HG03520 (cell line): Measurements from ENCODE around the gene KHK.

ENCODE experiments used
- ATAC-seq: cut with Tn5 transposase; IDR thresholded peaks from one replicate; pipeline ENCODE4 v1.9.1; 2021; ENCODE audit warnings: mild to moderate bottlenecking, moderate library complexity; ENCODE audit not compliant: unreplicated experiment

The KHK gene

DNA sequence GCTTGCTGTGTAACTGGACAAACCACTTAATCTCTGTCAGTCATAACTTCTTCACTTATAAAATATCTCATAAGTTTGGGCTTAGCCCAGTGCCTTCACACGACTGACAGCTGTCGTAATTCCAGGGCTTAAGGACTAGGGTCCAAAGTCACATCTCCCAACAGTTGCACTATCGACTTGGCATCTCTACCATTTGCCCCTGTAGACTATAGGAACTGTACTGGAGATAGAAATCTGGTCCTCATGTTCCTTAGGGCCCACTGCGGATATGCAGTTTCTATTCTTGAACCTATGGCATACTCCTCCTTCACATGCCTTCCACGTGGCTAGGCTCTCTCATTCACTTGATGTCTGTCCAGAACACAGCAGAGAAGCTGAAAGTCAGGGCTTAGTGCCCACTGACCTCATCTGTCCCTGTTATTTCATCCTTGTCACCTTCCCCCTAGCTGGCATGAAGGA, 39.7 kb downstream of the KHK start:
- ATAC-seq, result no peak

DNA sequence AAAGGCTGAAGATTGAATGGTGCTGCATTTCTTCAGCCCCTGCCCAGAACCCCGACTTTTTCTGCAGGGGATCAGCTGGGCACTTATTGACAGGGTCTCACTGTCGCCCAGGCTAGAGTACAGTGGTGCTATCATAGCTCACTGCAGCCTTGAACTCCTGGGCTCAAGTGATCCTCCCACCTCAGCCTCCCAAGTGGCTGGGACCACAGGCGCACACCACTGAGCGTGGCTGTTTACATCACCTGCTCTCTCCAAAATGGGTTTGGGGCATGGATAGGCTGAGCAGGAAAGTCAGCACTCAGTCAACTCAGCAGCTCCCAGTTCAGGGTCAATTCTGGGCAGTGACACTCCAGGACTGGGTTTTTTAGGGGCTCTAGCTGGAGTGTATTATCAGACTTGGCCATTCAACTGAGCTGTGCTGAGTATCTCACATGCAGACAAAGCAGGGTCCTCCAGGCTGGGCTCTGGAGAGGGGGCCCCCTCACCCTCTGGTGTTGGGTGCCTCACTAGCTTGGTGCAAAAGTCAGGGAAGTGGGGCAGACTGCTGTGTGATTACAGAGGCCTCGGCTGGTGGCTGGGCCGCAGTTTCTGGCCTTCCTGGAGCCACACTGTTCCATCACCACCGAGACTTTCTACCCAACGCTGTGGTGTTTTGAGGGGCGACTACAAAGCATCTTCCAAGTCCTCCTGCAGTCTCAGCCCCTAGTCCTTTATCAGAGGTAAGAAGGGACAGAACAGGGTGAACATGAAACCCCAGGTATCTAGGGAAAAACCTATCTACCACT, 41.5 kb downstream of the KHK start:
- no peak for ATAC-seq

DNA sequence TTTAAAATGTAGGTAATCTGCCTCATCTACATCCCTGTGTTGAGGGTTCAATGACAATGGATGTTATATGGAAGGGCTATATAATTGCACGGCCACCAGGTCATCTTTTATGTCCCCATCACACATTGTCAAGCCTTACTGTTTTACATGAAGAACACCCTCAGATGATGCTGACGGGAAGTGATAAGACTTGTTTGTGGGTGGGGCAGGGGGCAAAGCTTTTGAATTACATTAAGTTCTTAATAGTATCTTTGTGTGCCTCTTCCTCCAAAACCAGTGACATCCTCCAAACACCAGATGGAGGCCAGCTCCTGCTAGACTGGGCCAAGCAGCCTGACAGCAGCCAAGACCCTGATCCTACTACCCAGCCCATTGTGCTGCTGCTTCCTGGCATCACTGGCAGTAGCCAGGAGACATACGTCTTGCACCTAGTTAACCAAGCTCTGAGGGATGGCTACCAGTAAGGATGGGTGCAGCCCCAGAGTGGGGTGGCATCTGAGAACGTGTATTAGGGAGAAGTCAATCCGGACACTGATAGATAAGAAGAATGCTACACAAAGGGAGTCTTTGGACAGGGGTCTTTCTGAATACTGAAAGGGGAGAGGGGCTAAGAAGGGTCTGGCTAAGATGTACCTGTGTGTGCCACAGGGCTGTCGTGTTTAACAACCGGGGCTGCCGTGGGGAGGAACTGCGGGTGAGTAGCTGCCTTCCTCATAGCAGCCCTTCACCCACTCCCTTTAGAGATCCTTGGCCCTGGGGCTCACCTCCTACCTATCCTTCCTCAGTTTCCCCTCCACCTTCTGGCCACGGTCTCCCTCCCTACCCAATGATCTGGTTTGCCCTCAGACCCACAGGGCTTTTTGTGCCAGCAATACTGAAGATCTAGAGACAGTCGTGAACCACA, 42.3 kb downstream of the KHK start:
- no peak for ATAC-seq

DNA sequence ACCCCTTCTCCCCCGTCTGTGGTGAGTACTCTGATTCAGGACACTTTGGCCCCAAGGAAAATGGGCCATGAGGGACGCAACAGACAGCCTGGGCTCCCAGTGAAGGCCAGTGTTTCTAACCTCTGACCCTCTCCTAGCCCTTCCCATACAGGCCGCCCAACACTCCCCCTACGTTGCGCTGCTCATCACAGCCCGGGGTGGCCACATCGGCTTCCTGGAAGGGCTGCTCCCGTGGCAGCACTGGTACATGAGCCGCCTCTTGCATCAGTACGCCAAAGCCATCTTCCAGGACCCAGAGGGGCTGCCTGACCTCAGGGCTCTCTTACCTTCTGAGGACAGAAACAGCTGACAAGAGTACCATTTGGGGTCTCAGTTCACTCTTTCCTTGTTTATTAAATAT, 43.8 kb downstream of the KHK start:
- ATAC-seq, result no peak

DNA sequence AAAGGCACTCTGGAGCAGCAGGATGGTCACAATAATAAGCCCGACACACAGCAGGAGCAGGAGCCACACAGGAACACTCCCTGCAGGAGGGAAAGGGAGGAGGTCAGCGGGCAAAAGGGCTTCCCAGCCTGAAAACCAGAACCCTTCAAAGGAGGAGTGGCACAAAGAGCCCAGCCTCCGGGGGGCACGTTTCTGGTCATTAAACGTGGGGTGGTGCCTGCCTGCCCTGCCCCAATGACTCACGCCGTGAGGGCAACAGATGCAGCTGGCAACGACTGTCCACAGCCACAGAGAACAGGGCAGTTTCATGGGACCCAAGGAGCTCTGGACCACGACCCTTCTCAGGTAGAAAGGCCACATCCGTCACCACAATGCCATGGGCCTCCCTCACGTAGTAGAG, 44.9 kb downstream of the KHK start:
- no peak for ATAC-seq

DNA sequence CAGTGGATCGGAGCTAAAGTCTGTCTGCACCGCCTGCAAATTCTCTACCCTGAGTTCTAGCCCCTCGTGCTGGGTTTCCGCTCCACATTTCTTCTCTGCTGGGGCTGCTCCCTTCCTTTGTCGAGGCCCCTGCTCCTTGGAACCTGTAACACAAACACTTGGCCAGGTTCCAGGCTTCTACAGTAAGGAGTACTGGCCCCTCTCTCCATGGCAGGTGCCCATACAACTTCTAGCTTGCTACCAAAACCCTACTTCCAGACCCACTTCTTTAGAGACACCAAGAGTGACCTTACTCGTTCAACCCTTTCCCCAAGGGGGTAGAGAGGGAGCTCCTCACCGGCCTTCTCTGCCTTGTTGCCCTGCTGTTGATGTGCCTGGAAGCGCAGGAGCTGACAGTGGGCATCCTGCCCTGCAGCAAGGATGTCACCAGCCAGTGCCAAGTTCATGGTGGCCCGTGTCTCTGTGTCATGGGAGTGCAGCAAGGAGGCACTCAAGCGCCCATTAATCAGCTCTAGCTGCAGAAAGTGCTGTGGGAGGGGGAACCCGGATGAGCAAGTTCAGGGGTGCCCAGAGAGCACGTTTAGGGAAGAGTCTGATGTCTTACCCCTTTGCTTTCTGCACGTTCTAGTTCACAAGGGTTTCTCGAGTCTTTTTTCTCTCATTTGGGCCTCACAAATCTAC, 46.8 kb downstream of the KHK start:
- no peak for ATAC-seq

DNA sequence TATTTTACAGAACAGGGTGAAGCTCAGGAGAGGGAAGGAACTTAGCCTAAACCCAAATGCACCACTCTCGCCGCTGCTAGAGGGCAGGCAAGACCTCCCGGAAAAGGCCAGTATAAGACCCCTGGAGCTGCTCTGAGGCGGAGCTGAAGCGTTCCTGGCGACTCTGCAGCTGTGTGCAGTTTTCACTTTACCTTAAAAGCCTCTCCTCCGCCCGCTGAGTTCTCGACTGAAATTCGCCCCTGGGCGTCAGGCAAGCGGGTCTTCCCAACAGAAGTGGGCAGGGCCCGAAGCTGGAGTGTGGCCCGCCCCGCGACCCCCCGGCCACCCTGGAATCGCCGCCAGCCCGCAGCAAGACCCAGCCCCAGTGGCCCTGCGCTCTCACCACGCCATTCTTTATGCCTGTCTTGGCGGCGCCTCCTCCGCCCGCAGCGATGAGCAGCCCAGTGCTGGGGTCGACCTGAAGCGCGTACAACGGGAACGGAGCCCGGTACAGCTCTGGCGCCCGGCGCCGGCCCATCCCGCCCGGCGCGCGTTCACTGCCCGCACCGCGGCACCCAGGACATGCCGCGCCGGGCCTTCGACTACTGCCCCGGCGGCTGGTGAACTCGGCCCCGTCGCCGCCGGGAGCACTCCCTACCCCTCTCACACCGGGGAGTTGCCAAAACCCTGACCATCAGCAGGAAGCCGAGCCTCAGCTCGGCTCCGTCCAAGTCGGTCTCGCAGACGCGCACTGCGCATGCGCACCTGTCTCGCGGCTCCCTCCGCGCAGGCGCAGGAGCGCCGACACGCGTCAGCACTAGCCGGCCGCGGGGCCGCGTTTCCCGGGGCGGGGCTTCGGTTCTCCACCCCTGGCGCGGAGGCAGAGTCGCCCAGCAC, 47.6 kb downstream of the KHK start, which contains the start of gene PREB:
TSS of gene PREB (minus strand) at position 732 of the 876 bp plus-strand sequence. CDS start at position 517, 215 bp downstream.
- ATAC-seq, result peak; percentile 76

DNA sequence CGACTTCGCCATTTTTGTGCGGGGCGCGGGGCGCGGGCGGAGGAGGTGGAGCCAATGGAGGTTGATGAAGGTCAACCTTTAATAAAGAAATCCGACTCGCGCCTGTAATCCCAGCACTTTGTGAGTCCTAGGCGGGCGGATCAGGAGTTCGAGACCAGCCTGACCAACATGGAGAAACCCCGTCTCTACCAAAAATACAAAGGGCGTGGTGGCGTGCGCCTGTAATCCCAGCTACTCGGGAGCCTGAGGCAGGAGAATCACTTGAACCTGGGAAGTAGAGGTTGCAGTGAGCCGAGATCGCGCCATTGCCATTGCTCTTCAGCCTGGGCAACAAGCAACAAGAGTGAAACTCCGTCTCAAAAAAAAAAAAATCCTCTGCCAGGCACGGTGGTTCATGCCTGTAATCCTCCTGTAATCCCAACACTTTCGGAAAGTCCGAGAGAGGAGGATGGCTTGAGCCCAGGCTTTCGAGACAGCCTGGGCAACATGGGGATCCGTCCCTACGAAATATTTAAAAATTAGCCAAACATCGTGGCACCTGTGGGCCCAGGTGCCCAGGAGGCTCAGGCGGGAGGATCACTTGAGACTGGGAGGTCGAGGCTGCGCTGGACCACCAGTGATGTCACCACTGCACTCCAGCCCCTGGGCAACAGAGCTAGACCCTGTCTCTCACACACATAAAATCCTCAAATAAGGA, 48.4 kb downstream of the KHK start:
- no peak for ATAC-seq

DNA sequence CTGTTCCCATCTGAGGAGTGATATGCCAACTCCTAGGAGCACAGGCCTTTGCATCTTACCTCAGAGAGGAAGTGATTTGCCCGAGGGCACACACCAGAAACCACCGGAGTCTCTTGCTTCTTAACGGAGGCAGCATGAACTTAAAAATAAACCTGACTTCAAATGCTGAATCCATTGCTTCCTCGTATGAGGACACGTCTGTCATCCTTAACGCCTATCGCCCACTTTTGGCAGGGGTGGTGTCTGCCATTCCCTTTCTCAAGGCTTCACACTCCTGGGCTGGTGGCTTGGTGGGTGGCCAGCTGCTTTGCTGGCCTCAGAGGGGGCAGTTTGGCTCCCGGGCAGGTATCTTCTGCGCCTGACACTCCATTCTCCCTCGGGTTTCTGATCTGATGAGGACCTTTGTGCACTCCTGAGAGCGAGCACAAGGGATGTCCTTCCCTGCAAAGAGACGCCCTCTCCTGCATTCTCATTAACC, 48.9 kb downstream of the KHK start:
- no peak for ATAC-seq

DNA sequence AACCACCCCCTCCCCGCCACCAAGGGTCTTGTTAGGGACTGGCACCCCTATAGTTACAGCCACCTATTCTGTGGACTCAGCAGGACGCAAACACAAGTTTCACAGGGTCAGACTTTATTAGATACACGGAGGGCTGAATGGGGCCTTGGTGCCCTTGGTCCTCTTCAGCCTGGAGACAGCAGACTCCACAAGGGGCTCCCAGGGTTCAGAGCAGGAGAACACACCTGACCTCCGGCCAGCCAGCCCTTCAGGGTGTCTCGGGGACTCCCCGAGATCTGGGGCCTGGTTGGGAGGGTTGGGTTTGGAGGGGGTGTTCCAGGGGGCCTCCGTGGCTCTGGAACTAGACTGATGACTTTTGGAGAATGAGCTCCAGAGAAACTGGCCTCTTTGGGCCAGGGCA, 50.2 kb downstream of the KHK start:
- ATAC-seq, result no peak

DNA sequence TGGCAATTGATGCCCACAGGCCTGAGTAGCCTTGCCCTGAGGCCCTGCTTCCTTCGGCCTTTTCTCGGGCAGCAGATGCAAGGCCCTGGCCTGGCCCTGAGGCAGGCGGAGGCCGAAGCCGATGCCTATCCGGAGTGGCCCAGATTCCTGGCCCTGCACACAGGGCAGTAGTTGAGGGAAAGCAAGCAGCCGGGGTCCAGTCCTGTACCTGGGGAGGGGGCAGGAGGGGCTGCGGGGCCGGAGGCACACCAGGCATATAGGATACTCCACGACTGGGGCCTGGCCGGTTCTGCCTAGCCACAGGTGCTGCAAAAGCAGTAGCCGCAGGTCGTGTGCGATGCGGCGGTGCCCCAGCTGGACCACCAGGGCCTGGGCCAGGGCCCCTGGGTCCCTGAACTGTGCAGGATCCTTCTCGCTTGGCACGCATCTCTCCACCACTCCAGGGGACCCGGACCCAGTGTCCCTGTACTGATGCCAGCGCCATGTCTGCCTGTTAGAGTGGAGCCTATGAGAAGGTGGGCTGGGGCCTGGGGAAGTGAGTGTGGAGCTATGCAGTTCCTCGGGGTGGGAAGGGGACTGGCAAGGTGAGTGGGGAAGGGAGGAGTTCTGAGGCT, 50.9 kb downstream of the KHK start:
- ATAC-seq, result no peak

DNA sequence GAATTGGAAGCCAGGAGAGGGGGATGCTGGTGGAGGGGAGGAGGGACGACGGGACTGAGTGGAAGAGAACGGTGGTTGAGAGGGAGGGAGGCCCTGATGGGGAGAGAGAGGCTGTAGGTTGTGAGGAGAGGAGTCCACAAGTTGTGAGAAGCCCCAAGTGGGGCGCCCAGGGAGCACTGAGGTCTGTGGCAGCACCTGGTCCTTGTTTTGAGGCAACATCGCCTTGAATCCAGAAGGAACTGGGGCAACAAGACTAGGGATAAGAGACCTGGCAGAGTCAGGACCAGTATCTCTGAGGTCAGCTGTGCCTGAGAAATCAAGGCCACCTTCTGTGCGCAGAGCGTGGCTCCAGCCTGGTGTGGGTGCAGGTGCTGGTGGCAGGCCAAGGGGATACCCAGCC, 51.5 kb downstream of the KHK start:
- ATAC-seq, result no peak

DNA sequence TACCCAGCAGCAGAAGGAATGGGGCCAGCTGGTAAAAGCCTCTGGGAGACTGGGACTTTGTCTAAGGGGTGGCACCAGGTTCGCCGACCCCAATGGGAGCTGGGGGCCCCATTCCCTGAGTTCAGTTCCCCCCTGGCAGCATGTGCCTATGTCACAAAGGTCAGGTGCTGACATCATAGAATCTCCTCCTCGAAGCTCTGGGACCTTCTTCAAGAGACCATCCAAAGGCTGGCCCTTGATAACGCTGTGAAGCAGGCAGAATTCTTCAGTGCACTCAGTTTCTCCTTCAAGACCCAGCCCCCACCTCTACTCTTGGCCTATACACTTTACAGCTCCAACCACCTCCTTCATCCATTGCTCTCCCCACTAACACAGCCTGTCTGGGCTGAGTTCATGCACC, 52.7 kb downstream of the KHK start, which contains the start of gene PRR30:
TSS of gene PRR30 (minus strand) at position 101 of the 400 bp plus-strand sequence. CDS start 1,081 bp downstream, outside the sequence.
- ATAC-seq, result no peak

DNA sequence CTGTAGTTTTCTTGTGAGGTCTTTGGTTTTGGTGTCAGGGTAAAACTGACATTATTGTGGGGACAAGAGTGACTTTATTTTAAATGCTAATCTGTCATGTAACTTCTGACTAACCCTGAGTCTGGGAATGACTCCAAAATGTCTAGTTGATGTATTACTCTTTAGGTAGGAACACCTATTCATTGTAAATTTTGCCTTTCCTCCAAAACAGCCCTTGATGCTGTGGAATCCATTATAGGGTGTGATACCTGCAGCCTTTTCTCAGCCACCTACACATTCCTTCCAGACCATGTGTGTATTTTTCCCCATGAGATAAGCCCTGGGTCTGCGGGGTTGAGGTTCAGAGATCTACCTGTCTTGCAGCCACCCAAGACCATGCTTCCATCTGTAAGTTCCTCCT, 56.7 kb downstream of the KHK start:
- no peak for ATAC-seq

DNA sequence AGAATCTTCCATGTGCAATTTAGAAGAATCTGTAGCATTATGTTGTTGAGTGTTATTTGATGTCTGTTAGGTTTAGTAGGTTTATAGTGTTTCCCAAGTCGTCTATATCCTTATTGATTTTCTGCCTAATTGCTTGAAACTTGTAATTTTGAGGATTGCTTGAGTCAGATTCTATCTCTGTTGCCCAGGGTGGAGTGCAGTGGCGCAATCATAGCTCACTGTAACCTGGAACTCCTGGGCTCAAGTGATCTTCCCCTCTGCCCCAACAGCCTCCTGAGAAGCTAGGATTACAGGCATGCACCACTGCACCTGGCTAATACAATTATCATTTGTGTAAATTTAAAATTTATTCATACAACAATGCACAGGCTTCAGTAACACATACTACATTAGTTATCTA, 59.1 kb downstream of the KHK start:
- no peak for ATAC-seq

DNA sequence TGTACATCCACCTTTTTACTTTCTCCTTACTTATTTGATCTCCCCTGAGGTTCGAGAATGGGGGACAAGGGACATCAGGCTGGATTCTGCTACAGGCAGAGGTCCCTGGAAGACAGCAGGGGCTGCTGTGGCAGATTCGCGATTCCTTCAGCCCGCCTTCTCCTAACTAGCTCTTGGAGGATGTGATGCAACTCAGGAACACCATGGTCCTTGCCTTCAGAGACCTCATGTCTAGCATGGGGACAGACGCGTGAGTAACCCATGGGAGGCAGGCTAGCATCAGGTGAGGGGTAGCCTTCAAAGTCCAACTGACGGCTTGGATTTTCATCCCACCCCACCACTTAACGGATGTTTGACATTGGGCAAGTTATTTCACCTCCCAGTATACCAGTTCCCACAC, 61.4 kb downstream of the KHK start:
- no peak for ATAC-seq

DNA sequence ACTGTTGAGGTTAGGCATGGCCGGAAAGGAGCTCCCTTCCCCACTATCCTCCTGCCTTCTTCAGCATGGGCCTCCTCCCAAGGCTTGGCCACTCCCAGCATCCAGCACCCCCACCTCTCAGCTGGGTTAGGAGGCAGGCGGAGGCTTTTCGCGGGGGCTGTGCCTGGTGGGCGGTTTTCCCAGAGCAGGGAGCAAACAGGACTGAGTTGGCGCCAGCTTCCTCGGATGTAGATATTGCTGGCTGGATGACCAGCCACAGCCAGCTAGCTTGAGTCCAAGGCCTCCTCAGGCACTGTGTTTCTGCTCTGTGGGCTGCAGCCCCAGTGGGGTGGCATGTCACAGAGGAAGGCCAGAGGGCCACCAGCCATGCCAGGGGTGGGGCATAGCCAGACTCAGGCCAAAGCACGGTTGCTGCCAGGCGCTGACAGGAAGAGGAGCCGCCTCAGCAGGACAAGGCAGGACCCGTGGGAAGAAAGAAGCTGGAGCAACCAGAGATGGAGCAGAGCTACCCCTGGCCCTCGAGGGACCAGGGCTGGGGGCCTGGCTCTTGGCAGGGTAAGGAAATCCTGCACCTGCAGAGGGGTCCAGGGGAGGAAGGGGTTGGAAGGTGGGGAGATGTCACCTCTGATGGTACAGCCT, 62.3 kb downstream of the KHK start, which contains the start of gene TCF23:
TSS of gene TCF23 (plus strand) at position 204 of the 639 bp plus-strand sequence. CDS start at position 334, 130 bp downstream.
- no peak for ATAC-seq
